ENCODE data around the gene RHBDL2. TPM values are rescaled to one million over a fixed set of nuclear protein-coding genes. Genes with fewer than 3 reads are reported as not detected.

Gene RHBDL2
- total RNA-seq, 1 donor from 2014 or later, result not detected

- H3K4me3 ChIP-seq (ENCODE audit: low read depth, low read length), result no peak overlapping the region
- no peak for TF ChIP-seq CTCF (conservative IDR thresholded peaks at IDR 0.05; ENCODE audit: low read depth, low read length)
- DNase-seq (ENCODE audit: low read depth), result no peak
Measured at GRCh38 chr1:38929054-38929453, 12.6 kb downstream of the RHBDL2 start.

GRCh38 chr1:38926091-38926490 lies 15.5 kb downstream of the RHBDL2 start:
- DNase-seq (ENCODE audit: low read depth), result no peak
- H3K4me3 ChIP-seq (ENCODE audit: low read depth, low read length), result no peak overlapping the region
- no peak for TF ChIP-seq CTCF (conservative IDR thresholded peaks at IDR 0.05; ENCODE audit: low read depth, low read length)

GRCh38 chr1:38925391-38925790 lies 16.2 kb downstream of the RHBDL2 start:
- no peak for DNase-seq (ENCODE audit: low read depth)
- TF ChIP-seq CTCF (conservative IDR thresholded peaks at IDR 0.05; ENCODE audit: low read depth, low read length), result no peak

GRCh38 chr1:38923607-38924006 lies 18.0 kb downstream of the RHBDL2 start:
- no peak overlapping the region for H3K4me3 ChIP-seq (ENCODE audit: low read depth, low read length)
- DNase-seq (ENCODE audit: low read depth), result no peak
- TF ChIP-seq CTCF (conservative IDR thresholded peaks at IDR 0.05; ENCODE audit: low read depth, low read length), result no peak

More at GRCh38 chr1:38925391-38925790, 16.2 kb downstream of the RHBDL2 start:
- H3K4me3 ChIP-seq (ENCODE audit: low read depth, low read length), result no peak overlapping the region

- H3K4me3 ChIP-seq (ENCODE audit: low read depth, low read length), result no peak overlapping the region
- DNase-seq (ENCODE audit: low read depth), result no peak
- no peak for TF ChIP-seq CTCF (conservative IDR thresholded peaks at IDR 0.05; ENCODE audit: low read depth, low read length)
Measured at GRCh38 chr1:38919130-38919529, 22.5 kb downstream of the RHBDL2 start.

- no peak overlapping the region for H3K4me3 ChIP-seq (ENCODE audit: low read depth, low read length)
- no peak for DNase-seq (ENCODE audit: low read depth)
- no peak for TF ChIP-seq CTCF (conservative IDR thresholded peaks at IDR 0.05; ENCODE audit: low read depth, low read length)
Measured at GRCh38 chr1:38918568-38918967, 23.1 kb downstream of the RHBDL2 start.

GRCh38 chr1:38917772-38918171 lies 23.9 kb downstream of the RHBDL2 start:
- H3K4me3 ChIP-seq (ENCODE audit: low read depth, low read length), result no peak overlapping the region
- no peak for DNase-seq (ENCODE audit: low read depth)
- no peak for TF ChIP-seq CTCF (conservative IDR thresholded peaks at IDR 0.05; ENCODE audit: low read depth, low read length)

Measured in epithelial cell of proximal tubule (primary cell).